ENCODE data around the gene SMARCA2. TPM values are rescaled to one million over a fixed set of nuclear protein-coding genes. Genes with fewer than 3 reads are reported as not detected.

The SMARCA2 gene
- total RNA-seq, 1 experiment from 2014 or later: 77.6 TPM

GRCh38 chr9:1997646-1998045 is 17.5 kb upstream of the SMARCA2 start:
- H3K36me3 Mint-ChIP-seq (ENCODE audit: insufficient read depth, unreplicated experiment): no peaks in the 10 kb centered on the region
- H3K27ac Mint-ChIP-seq (ENCODE audit: low read depth, unreplicated experiment): no peak overlapping the region
- peaks cover 41% of the 10 kb centered on the region for H3K27me3 Mint-ChIP-seq (ENCODE audit: insufficient read depth, unreplicated experiment)
- ChIA-PET CTCF (interaction anchor here (0.7 kb wide), 1 partner anchor 283 kb away, joined by 3 read pairs; no protein-coding TSS in a partner anchor), POLR2A (interaction anchor here (1.6 to 2.4 kb wide), 2 partner anchors 17 to 18 kb away, joined by 8 to 12 read pairs; partner anchors contain the start of gene SMARCA2)
- H3K4me3 Mint-ChIP-seq (ENCODE audit: unreplicated experiment): no peak overlapping the region
- intact Hi-C loops (cut with micrococcal nuclease): no loop called here
- no peak for DNase-seq (ENCODE audit: unreplicated experiment)
- TF ChIP-seq, protein P1, sequence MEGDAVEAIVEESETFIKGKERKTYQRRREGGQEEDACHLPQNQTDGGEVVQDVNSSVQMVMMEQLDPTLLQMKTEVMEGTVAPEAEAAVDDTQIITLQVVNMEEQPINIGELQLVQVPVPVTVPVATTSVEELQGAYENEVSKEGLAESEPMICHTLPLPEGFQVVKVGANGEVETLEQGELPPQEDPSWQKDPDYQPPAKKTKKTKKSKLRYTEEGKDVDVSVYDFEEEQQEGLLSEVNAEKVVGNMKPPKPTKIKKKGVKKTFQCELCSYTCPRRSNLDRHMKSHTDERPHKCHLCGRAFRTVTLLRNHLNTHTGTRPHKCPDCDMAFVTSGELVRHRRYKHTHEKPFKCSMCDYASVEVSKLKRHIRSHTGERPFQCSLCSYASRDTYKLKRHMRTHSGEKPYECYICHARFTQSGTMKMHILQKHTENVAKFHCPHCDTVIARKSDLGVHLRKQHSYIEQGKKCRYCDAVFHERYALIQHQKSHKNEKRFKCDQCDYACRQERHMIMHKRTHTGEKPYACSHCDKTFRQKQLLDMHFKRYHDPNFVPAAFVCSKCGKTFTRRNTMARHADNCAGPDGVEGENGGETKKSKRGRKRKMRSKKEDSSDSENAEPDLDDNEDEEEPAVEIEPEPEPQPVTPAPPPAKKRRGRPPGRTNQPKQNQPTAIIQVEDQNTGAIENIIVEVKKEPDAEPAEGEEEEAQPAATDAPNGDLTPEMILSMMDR (IDR thresholded peaks at IDR 0.05; ENCODE audit: unreplicated experiment): no peak
- H3K4me1 Mint-ChIP-seq (ENCODE audit: insufficient read depth, unreplicated experiment): no peaks in the 10 kb centered on the region
- no peaks in the 10 kb centered on the region for H3K9me3 Mint-ChIP-seq (ENCODE audit: unreplicated experiment)
- no TSS peak for BruUV-seq (replicated peaks)

DNA sequence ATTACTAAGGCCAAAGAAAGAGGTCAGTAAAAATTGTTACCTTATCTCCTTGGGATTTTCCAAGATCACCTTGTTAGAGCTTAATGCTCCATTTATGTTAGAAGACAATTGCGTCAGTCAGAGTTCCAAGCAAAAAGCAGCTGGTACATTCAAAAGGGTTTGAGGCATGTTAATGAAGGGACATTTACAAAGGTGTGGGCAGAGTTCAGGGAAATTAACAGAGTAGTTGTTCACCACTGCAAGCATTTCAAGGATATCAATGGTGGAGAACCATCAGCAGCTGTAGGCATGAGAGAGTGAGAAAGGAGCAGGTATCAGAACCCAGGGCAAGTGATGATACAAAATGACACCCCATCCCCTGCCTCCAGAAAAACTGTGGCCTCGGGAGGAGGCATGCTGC is 17.0 kb upstream of the SMARCA2 start:
- intact Hi-C loops (cut with micrococcal nuclease): no loop called here
- H3K27me3 Mint-ChIP-seq (ENCODE audit: insufficient read depth, unreplicated experiment): peaks cover 37% of the 10 kb centered on the region
- ChIA-PET CTCF (interaction anchor here (0.7 kb wide), 1 partner anchor 282 kb away, joined by 3 read pairs; no protein-coding TSS in a partner anchor), POLR2A (interaction anchor here (1.6 to 2.4 kb wide), 2 partner anchors 17 to 19 kb away, joined by 8 to 12 read pairs; partner anchors contain the start of gene SMARCA2)
- no peaks in the 10 kb centered on the region for H3K36me3 Mint-ChIP-seq (ENCODE audit: insufficient read depth, unreplicated experiment)
- no peak overlapping the region for H3K4me3 Mint-ChIP-seq (ENCODE audit: unreplicated experiment)
- H3K9me3 Mint-ChIP-seq (ENCODE audit: unreplicated experiment): no peaks in the 10 kb centered on the region
- no peaks in the 10 kb centered on the region for H3K4me1 Mint-ChIP-seq (ENCODE audit: insufficient read depth, unreplicated experiment)
- TF ChIP-seq, protein P1 (IDR thresholded peaks at IDR 0.05; ENCODE audit: unreplicated experiment): no peak
- no peak for DNase-seq (ENCODE audit: unreplicated experiment)
- BruUV-seq (replicated peaks): no TSS peak
- no peak overlapping the region for H3K27ac Mint-ChIP-seq (ENCODE audit: low read depth, unreplicated experiment)

DNA sequence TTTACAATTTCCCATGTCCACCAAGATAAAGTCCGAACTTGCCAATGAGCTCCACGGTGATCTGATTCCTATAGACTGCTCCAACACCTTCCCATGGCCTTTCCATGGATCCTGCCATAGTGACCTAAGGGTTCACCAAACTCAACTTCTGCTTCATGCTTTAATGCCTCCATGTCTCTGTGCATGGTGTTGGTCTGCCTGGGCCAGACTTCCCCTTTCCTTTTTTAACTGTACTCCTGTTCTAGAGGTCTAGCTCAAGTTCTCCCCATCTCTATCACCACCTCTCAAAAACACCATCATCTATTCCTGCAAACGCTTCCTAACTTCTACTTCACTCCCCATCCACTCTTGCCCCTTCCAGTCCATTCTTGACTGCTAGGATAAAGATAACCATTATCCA is 14.8 kb upstream of the SMARCA2 start:
- intact Hi-C loops (cut with micrococcal nuclease): no loop called here
- ChIA-PET POLR2A (no interaction called here), CTCF (no interaction called here)
- no peak overlapping the region for H3K4me3 Mint-ChIP-seq (ENCODE audit: unreplicated experiment)
- H3K36me3 Mint-ChIP-seq (ENCODE audit: insufficient read depth, unreplicated experiment): no peaks in the 10 kb centered on the region
- TF ChIP-seq, protein P1 (IDR thresholded peaks at IDR 0.05; ENCODE audit: unreplicated experiment): no peak
- peaks cover 46% of the 10 kb centered on the region for H3K27me3 Mint-ChIP-seq (ENCODE audit: insufficient read depth, unreplicated experiment)
- no peak overlapping the region for H3K27ac Mint-ChIP-seq (ENCODE audit: low read depth, unreplicated experiment)
- DNase-seq (ENCODE audit: unreplicated experiment): no peak
- H3K9me3 Mint-ChIP-seq (ENCODE audit: unreplicated experiment): no peaks in the 10 kb centered on the region
- H3K4me1 Mint-ChIP-seq (ENCODE audit: insufficient read depth, unreplicated experiment): no peaks in the 10 kb centered on the region
- BruUV-seq (replicated peaks): no TSS peak

DNA sequence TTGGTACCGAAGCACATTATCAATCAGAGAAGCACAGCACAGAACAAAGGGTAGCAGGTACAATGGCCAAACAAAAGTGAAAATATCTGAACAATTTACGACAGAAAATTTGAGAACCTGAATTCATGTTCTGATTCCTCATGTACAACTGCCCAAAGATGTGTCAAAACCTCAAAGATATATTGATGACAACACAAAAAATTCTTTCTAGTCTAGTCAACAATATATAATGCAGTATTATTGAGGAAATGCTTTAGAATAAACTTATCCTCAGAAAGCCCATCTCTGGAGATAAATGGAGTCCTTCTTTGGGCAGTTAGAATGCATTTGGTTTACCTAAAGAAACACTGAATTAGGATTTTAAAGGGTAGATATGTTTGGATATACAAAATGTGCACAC is 6.8 kb upstream of the SMARCA2 start:
- Mint-ChIP-seq H3K4me1 (ENCODE audit: insufficient read depth, unreplicated experiment) (peaks cover 1% of the 10 kb centered on the region), H3K36me3 (ENCODE audit: insufficient read depth, unreplicated experiment) (no peaks in the 10 kb centered on the region), H3K9me3 (ENCODE audit: unreplicated experiment) (no peaks in the 10 kb centered on the region), H3K27ac (ENCODE audit: low read depth, unreplicated experiment) (no peak overlapping the region), H3K27me3 (ENCODE audit: insufficient read depth, unreplicated experiment) (peaks cover 35% of the 10 kb centered on the region), H3K4me3 (ENCODE audit: unreplicated experiment) (no peak overlapping the region)
- POLR2A ChIA-PET: interaction anchor here (1.4 kb wide), 1 partner anchor 10 kb away, joined by 10 read pairs; no protein-coding TSS in a partner anchor
- CTCF ChIA-PET: interaction anchor here (0.6 kb wide), 1 partner anchor 65 kb away, joined by 8 read pairs; no protein-coding TSS in a partner anchor
- TF ChIP-seq, protein P1 (IDR thresholded peaks at IDR 0.05; ENCODE audit: unreplicated experiment): no peak
- BruUV-seq (replicated peaks): no TSS peak
- DNase-seq (ENCODE audit: unreplicated experiment): no peak
- intact Hi-C loops (cut with micrococcal nuclease): no loop called here

Data from MCF 10A (cell line).